GM19240 (cell line): ENCODE results near the gene KCTD17.
A peak's percentile ranks its signal among the peaks of the same experiment; 100 is the strongest.

Experiments
- DNase-seq: peaks from one replicate; pipeline ENCODE4 v3.0.0; 2011; ENCODE audit warnings: low spot score; ENCODE audit not compliant: insufficient read length

The KCTD17 gene

DNA sequence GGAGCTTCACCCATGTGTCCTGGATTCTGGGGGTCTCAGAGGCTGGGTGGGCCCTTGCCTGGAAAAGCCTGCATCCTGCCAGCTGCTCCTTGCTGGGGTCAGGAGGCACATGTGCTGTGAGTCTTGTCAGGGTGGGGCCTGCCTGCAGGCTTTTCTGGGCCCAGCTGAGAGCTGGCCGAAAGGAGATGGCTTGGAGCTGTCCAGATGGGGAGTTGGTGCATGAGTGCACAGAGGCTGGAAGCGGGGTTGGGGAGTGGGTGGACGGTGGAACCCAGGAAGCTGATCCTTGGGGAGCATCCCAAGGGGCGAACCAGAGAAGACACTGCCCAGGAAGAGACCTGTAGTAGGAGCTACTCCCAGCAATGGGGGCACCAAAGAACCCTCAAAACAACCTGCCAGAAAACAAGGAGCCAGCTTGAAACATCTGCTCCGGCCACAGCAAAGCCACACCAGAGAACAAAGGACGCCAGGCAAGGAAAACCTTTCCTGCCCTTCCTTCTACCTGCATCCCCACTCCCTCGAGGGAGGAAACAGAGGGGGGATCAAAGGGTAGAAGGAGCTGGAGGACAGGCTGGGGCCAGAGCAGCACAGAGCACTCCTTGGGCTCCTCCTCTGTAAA, 8.2 kb upstream of the KCTD17 start:
- no peak for DNase-seq

- peak; percentile 92 for DNase-seq
Measured at GRCh38 chr22:37043828-37044538, 7.6 kb upstream of the KCTD17 start.

DNA sequence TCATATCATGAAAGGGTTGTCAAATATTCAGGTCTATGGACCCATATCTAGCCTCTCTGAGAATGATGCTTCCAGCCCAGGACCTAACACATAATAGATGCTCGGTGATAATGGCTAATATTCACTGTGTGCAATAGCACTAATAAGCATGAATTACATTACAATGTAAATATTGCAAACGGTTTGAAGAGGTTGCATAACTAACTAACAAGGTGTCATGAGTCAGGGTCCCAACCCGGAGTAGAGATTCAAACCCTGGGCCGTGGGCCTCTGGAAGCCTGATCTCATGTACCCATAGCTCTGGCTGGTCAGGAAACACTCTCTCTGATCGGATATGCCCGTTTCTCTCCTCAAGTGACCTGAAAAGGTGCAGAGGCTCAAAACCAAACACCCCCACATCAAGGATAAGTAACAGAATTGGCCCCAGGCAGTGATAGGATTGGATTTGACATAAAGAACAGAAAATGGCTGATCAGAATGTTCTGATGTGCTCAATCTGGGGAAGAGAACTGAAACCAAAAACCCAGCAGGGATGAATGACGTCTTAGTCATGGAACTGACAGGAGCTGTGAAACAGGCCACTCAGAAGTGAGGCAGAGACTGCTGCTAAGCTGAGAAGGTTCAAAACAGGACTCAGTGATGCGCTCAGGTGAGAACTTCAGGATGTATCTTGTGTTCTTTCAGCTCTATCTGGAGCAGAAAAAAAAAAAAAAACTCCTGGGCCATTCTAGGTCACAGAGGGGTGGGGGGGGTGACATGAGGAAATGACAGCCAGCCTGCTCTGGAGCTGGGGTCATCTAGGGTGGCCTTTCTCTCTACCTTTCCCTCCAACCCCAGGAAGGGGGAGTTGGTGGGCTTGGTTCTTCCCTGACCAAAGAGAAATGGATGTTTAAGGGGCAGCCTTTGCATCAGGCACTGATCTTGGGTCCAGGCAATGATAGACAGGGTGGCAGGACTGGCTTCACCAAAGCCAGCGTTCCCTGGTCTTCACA, 6.6 kb upstream of the KCTD17 start:
- no peak for DNase-seq

DNA sequence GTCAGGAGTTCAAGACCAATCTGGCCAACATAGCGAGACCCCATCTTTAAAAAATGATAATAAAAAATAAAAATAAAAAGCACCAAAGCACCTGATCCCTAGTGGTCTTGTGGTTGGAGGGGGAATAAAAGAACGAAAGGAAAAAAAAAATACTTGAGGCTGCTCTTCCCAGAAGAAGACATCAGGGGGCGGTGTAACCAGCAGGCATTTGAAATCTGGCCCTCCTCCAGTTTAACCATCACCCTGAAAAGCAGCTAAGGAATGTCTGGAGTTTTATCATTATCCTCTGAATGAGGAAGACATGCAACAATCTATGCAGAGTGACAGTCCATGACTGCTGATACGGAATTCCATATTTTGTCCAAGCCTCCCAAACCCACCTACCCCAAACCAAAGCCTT, 5.6 kb upstream of the KCTD17 start:
- no peak for DNase-seq

DNA sequence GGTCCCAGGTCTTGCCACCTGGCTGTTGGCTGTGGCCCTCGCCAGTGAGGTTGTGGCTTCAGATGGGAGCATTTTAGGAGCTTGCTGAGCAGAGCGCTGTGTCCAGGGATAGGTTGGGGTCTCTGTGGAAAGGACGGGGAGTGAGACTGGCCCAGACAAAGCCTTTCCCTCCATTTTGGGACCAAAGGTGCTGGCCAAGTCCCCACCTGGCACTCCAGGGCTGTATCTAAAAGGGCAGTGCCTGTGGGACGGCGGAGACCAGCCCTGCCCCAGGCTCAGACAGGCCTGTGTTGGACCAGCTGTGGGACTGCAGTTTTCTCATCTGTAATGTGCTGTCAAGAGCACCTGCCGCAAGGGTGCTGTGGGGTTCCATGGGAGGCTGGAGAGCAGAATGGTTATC, 5.0 kb upstream of the KCTD17 start:
- DNase-seq = no peak

GRCh38 chr22:37047006-37047405, 4.5 kb upstream of the KCTD17 start:
- no peak for DNase-seq

- DNase-seq = no peak
Measured at GRCh38 chr22:37048133-37048532, 3.4 kb upstream of the KCTD17 start.

GRCh38 chr22:37049224-37049623, 2.3 kb upstream of the KCTD17 start:
- no peak for DNase-seq

GRCh38 chr22:37050913-37051312, 629 bp upstream of the KCTD17 start:
- no peak for DNase-seq

- no peak for DNase-seq
Measured at GRCh38 chr22:37052386-37053309, 1.1 kb downstream of the KCTD17 start.

DNA sequence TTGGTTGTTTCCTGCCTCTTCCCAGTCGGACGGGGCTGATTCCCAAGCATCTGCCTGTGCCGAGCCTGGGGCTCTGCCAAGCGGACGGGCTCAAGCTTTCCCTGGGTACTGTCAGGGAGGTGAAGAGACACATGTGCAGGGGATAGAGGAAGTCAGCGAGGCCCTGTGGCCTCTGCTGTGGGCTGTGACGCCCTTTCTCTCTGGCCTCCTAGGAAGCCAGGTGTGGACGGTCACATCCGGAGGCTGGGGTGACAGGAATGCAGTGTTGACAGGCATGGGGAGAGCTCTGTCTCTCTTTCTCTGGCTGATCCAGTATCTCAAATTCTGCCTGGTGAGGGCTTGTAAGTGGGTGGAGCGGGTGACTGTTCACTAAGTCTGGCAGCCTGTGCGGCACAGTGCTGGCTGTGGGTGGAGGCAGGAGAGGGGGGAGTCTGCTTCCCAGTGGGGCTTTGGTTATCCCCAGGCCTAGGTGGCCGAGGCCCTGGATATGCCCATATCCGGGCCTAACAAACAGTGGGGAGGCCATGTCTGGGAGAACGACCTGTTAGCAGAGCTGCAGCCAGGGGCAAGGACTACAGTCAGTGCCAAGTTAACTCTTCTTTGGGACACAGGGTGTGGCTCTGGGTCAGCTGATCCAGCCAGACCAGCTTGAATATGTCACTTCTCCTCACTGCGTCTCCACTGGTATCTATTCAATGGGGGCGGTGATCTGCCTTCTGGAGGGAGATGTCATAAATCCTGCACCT, 1.9 kb downstream of the KCTD17 start:
- no peak for DNase-seq

- DNase-seq = no peak
Measured at GRCh38 chr22:37054056-37054395, 2.5 kb downstream of the KCTD17 start.

GRCh38 chr22:37054600-37055365, 3.2 kb downstream of the KCTD17 start:
- no peak for DNase-seq

DNA sequence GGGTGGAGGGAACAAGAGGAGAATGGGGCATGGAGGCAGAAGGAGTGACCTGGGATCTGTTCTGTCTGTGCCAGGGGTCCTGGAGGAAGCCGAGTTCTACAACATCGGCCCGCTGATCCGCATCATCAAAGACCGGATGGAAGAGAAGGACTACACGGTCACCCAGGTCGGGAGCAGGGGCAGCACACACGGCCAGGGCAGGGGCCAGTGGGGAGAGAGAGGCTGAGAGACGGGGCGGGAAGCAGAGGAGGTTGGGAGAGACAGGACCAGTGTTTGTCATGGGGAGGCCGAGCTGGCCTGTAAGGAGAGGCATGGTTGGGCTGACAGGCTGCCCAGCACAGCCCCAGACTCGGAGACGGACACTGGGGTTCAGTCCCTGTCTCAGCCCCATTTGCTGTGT, 4.7 kb downstream of the KCTD17 start:
- DNase-seq = no peak

GRCh38 chr22:37057226-37057625, 5.7 kb downstream of the KCTD17 start:
- no peak for DNase-seq

GRCh38 chr22:37057796-37058510, 6.4 kb downstream of the KCTD17 start:
- no peak for DNase-seq

- DNase-seq = no peak
Measured at GRCh38 chr22:37058917-37059701, 7.6 kb downstream of the KCTD17 start.

- no peak for DNase-seq
Measured at GRCh38 chr22:37059876-37060449, 8.4 kb downstream of the KCTD17 start.
